ENCODE data around the gene PARVA. TPM values are rescaled to one million over a fixed set of nuclear protein-coding genes. Genes with fewer than 3 reads are reported as not detected.

Gene PARVA
- total RNA-seq, 1 experiment from 2014 or later, result 31.5 TPM

DNA sequence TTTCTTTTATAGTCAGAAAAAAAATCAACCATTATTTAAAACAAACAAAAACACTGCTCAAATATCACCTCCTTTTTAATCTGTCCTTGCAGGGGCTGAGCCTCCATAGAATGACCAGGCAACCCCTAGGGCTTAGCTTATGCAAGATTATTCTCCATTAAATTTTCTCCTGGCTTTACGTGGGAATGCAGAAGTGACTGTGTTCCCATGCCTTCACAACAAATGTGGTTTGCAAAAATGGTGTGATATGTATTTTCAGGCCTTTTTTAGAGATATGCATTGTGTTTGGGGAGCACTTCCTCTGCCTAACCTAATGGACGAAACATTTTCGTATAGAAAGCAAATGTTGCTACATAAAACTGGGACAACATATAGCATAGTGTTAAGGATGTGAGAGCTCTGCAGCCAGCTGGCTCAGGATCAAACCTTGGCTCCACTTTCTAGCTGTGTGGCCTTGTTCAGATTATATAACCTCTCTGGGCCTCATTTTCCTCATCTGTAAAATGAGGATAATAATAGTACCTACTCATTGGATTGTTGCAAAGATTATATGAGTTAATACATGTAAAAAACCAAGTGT, 82.6 kb downstream of the PARVA start:
- H3K4me1 ChIP-seq (replicated peaks; ENCODE audit: insufficient read depth), result no peaks in the 10 kb centered on the region
- ChIA-PET CTCF (no interaction called here), POLR2A (ENCODE audit: unreplicated experiment) (no interaction called here)
- no peaks in the 10 kb centered on the region for H3K9me2 ChIP-seq (ENCODE audit: insufficient read depth)
- H3F3A ChIP-seq (ENCODE audit: insufficient read depth, low read depth), result no peaks in the 10 kb centered on the region
- intact Hi-C loops (cut with micrococcal nuclease; ENCODE audit: unreplicated experiment), result no loop called here
- no TSS peak for BruUV-seq (replicated peaks)
- no peaks in the 10 kb centered on the region for H3K9me3 ChIP-seq (ENCODE audit: insufficient read depth, low read depth)
- H3K4me3 ChIP-seq, result no peak overlapping the region
- H2AFZ ChIP-seq, result no peak overlapping the region
- H3K4me2 ChIP-seq, result no peak overlapping the region
- no peaks in the 10 kb centered on the region for H3K36me3 ChIP-seq (ENCODE audit: low read depth)
- no peak overlapping the region for H3K27ac ChIP-seq
- no peaks in the 10 kb centered on the region for H3K79me2 ChIP-seq (ENCODE audit: low read depth)
- TF ChIP-seq, protein P1, sequence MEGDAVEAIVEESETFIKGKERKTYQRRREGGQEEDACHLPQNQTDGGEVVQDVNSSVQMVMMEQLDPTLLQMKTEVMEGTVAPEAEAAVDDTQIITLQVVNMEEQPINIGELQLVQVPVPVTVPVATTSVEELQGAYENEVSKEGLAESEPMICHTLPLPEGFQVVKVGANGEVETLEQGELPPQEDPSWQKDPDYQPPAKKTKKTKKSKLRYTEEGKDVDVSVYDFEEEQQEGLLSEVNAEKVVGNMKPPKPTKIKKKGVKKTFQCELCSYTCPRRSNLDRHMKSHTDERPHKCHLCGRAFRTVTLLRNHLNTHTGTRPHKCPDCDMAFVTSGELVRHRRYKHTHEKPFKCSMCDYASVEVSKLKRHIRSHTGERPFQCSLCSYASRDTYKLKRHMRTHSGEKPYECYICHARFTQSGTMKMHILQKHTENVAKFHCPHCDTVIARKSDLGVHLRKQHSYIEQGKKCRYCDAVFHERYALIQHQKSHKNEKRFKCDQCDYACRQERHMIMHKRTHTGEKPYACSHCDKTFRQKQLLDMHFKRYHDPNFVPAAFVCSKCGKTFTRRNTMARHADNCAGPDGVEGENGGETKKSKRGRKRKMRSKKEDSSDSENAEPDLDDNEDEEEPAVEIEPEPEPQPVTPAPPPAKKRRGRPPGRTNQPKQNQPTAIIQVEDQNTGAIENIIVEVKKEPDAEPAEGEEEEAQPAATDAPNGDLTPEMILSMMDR (conservative IDR thresholded peaks at IDR 0.05), result no peak
- no peak for TF ChIP-seq EZH2 (IDR thresholded peaks at IDR 0.05; ENCODE audit: low read depth)
- no peaks in the 10 kb centered on the region for H4K20me1 ChIP-seq (ENCODE audit: insufficient read depth)
- no peak for DNase-seq
- H3K27me3 ChIP-seq (ENCODE audit: insufficient read depth, low read depth), result no peaks in the 10 kb centered on the region

DNA sequence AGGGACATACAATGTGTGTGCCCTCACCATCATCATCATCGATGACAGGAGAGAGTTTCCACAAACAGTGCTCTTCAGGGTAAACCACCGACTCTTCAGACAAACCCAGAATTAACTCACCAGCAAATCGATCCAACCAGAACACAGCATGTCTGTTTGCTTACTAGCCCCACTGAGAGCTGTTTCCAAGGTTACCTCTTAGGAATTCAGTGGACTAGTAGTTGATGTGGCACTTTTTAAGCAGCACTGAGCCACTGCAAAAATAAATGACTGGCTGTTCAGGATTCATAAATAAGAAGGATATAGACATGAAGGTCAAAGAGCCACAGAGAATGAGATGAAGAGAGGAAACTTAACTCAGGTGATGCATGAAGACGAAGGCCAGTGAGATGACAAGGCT, 83.1 kb downstream of the PARVA start:
- no peak for DNase-seq
- CTCF ChIA-PET, result no interaction called here
- H2AFZ ChIP-seq, result no peak overlapping the region
- no peak overlapping the region for H3K27ac ChIP-seq
- no peaks in the 10 kb centered on the region for H3K36me3 ChIP-seq (ENCODE audit: low read depth)
- H4K20me1 ChIP-seq (ENCODE audit: insufficient read depth), result no peaks in the 10 kb centered on the region
- no peaks in the 10 kb centered on the region for H3K79me2 ChIP-seq (ENCODE audit: low read depth)
- POLR2A ChIA-PET (ENCODE audit: unreplicated experiment), result no interaction called here
- H3K9me3 ChIP-seq (ENCODE audit: insufficient read depth, low read depth), result no peaks in the 10 kb centered on the region
- no peaks in the 10 kb centered on the region for H3F3A ChIP-seq (ENCODE audit: insufficient read depth, low read depth)
- no TSS peak for BruUV-seq (replicated peaks)
- no peaks in the 10 kb centered on the region for H3K4me1 ChIP-seq (replicated peaks; ENCODE audit: insufficient read depth)
- no peaks in the 10 kb centered on the region for H3K9me2 ChIP-seq (ENCODE audit: insufficient read depth)
- no peak overlapping the region for H3K4me3 ChIP-seq
- intact Hi-C loops (cut with micrococcal nuclease; ENCODE audit: unreplicated experiment), result no loop called here
- H3K4me2 ChIP-seq, result no peak overlapping the region
- TF ChIP-seq, protein P1 (conservative IDR thresholded peaks at IDR 0.05), result no peak
- no peak for TF ChIP-seq EZH2 (IDR thresholded peaks at IDR 0.05; ENCODE audit: low read depth)
- H3K27me3 ChIP-seq (ENCODE audit: insufficient read depth, low read depth), result no peaks in the 10 kb centered on the region

- no peak overlapping the region for H2AFZ ChIP-seq
- no peaks in the 10 kb centered on the region for H4K20me1 ChIP-seq (ENCODE audit: insufficient read depth)
- no peaks in the 10 kb centered on the region for H3F3A ChIP-seq (ENCODE audit: insufficient read depth, low read depth)
- H3K9me3 ChIP-seq (ENCODE audit: insufficient read depth, low read depth), result no peaks in the 10 kb centered on the region
- no peaks in the 10 kb centered on the region for H3K36me3 ChIP-seq (ENCODE audit: low read depth)
- no peaks in the 10 kb centered on the region for H3K9me2 ChIP-seq (ENCODE audit: insufficient read depth)
- no peaks in the 10 kb centered on the region for H3K27me3 ChIP-seq (ENCODE audit: insufficient read depth, low read depth)
- H3K27ac ChIP-seq, result no peak overlapping the region
- CTCF ChIA-PET, result no interaction called here
- BruUV-seq (replicated peaks), result no TSS peak
- no peaks in the 10 kb centered on the region for H3K79me2 ChIP-seq (ENCODE audit: low read depth)
- H3K4me3 ChIP-seq, result no peak overlapping the region
- no peak for DNase-seq
- H3K4me1 ChIP-seq (replicated peaks; ENCODE audit: insufficient read depth), result no peaks in the 10 kb centered on the region
- POLR2A ChIA-PET (ENCODE audit: unreplicated experiment), result no interaction called here
- no peak for TF ChIP-seq EZH2 (IDR thresholded peaks at IDR 0.05; ENCODE audit: low read depth)
- TF ChIP-seq, protein P1 (conservative IDR thresholded peaks at IDR 0.05), result no peak
- H3K4me2 ChIP-seq, result no peak overlapping the region
- intact Hi-C loops (cut with micrococcal nuclease; ENCODE audit: unreplicated experiment), result no loop called here
Observed at GRCh38 chr11:12461516-12461915, 84.1 kb downstream of the PARVA start.
